Uterus (tissue), 4 donors: ENCODE results near the gene GFPT2. TPM values are rescaled to one million over a fixed set of nuclear protein-coding genes. Genes with fewer than 3 reads are reported as not detected.

Experiments used
- DNase-seq, 2 donors: peaks; one replicate each; pipeline ENCODE4 v3.0.0-alpha.2; 2019 to 2020
- H3K27ac ChIP-seq, 2 donors: fragments of 200-600 bp; sonication (generic); 1 replicate in 1 of 2; 2 replicates in 1 of 2; pipeline ENCODE4 v1.5.1; 2016 to 2018
- H3K27me3 ChIP-seq, 2 donors: fragments of 200-600 bp; sonication (generic); one replicate each; pipeline ENCODE4 v1.5.1; 2018 to 2019; ENCODE audit warnings: control low read depth in 1 of 2
- H3K36me3 ChIP-seq, 2 donors: fragments of 200-600 bp; sonication (generic); one replicate each; pipeline ENCODE4 v1.5.1; 2019; ENCODE audit warnings: control low read depth in 1 of 2
- H3K4me1 ChIP-seq, 2 donors: fragments of 200-600 bp; sonication (generic); one replicate each; pipeline ENCODE4 v1.5.1; 2018 to 2019; ENCODE audit warnings: control low read depth in 1 of 2
- H3K4me3 ChIP-seq, 2 donors: fragments of 200-600 bp; sonication (generic); 1 replicate in 1 of 2; 2 replicates in 1 of 2; pipeline ENCODE4 v1.5.1; 2018 to 2019; ENCODE audit warnings: mild to moderate bottlenecking in 1 of 2
- H3K9me3 ChIP-seq, 2 donors: fragments of 200-600 bp; sonication (generic); one replicate each; pipeline ENCODE4 v1.5.1; 2019; ENCODE audit warnings: control low read depth in 1 of 2
- POLR2A ChIP-seq, 2 donors: fragments of 450-650 bp; IDR thresholded peaks; one replicate each; pipeline ENCODE4 v1.6.1; 2016; ENCODE audit warnings: antibody characterized with exemption in 2 of 2, mild to moderate bottlenecking in 1 of 2, moderate library complexity in 1 of 2
- intact Hi-C: fragments of 100-400 bp; cut with DNase I; formaldehyde crosslinking; loops from one replicate; pipeline ENCODE4 v1.15.1; 2023; ENCODE audit warnings: low total_unique reads
- total RNA-seq, 4 donors: library from RNA; depleted of rRNA in 3 of 4; stranded (reverse); fragments of >200 nt in 3 of 4; gene quantifications; one replicate each; pipeline versions ENCODE4 v1.1.0 to v1.2.4, GENCODE V29; 2014 to 2023
- TF ChIP-seq, protein P1 (sequence below), 4 experiments: fragments of 200-600 bp in 2 of 4; fragments of 450-650 bp in 2 of 4; sonication (generic) in 2 of 4; IDR thresholded peaks; one replicate each; pipeline ENCODE4 v1.5.1; 2016 to 2019; ENCODE audit warnings: antibody characterized with exemption in 4 of 4, mild to moderate bottlenecking in 2 of 4, moderate library complexity in 1 of 4
- donor health status: DM: yes; HTN: yes; CAD: no.

GFPT2 gene
- total RNA-seq, 4 donors from 2014 or later, result 18.2 to 118 (median 47.8) TPM

- no peak overlapping the region for H3K4me3 ChIP-seq
- TF ChIP-seq POLR2A (IDR thresholded peaks at IDR 0.05), result no peak
- TF ChIP-seq, protein P1, sequence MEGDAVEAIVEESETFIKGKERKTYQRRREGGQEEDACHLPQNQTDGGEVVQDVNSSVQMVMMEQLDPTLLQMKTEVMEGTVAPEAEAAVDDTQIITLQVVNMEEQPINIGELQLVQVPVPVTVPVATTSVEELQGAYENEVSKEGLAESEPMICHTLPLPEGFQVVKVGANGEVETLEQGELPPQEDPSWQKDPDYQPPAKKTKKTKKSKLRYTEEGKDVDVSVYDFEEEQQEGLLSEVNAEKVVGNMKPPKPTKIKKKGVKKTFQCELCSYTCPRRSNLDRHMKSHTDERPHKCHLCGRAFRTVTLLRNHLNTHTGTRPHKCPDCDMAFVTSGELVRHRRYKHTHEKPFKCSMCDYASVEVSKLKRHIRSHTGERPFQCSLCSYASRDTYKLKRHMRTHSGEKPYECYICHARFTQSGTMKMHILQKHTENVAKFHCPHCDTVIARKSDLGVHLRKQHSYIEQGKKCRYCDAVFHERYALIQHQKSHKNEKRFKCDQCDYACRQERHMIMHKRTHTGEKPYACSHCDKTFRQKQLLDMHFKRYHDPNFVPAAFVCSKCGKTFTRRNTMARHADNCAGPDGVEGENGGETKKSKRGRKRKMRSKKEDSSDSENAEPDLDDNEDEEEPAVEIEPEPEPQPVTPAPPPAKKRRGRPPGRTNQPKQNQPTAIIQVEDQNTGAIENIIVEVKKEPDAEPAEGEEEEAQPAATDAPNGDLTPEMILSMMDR (IDR thresholded peaks at IDR 0.05), result no peak
- H3K27me3 ChIP-seq, result no peaks in the 10 kb centered on the region
- H3K27ac ChIP-seq, result no peak overlapping the region
- H3K4me1 ChIP-seq, result peaks cover 0 to 3% of the 10 kb centered on the region in 2 donors
- H3K36me3 ChIP-seq, result no peaks in the 10 kb centered on the region
- H3K9me3 ChIP-seq, result no peaks in the 10 kb centered on the region
- no peak for DNase-seq
- intact Hi-C loops, result loop anchor here (5.0 kb wide), 1 partner anchor 178 kb away; no protein-coding TSS in a partner anchor
Measured at GRCh38 chr5:180294411-180294810, 58.7 kb downstream of the GFPT2 start.

GRCh38 chr5:180291943-180292831, 60.9 kb downstream of the GFPT2 start, which contains the start of gene MAPK9:
Gene MAPK9, minus strand, starts transcription at chr5:180292083. Its CDS starts 11,522 bp downstream, at chr5:180280561.
- Histone ChIP-seq H3K9me3 (no peaks in the 10 kb centered on the region), H3K4me3 (peak within 1 kb of the TSS; percentile 74 to 99), H3K27ac (peak within 1 kb of the TSS; percentile 89 to 95), H3K27me3 (no peaks in the 10 kb centered on the region), H3K36me3 (no peaks in the 10 kb centered on the region), H3K4me1 (peaks cover 0 to 3% of the 10 kb centered on the region in 2 donors)
- DNase-seq, result peak; percentile 69 to 81
- peak; percentile 7 to 42 for TF ChIP-seq POLR2A (IDR thresholded peaks at IDR 0.05)
- TF ChIP-seq, protein P1 (IDR thresholded peaks at IDR 0.05), result no peak
- intact Hi-C loops, result loop anchor here (5.0 kb wide), 1 partner anchor 180 kb away; no protein-coding TSS in a partner anchor

DNA sequence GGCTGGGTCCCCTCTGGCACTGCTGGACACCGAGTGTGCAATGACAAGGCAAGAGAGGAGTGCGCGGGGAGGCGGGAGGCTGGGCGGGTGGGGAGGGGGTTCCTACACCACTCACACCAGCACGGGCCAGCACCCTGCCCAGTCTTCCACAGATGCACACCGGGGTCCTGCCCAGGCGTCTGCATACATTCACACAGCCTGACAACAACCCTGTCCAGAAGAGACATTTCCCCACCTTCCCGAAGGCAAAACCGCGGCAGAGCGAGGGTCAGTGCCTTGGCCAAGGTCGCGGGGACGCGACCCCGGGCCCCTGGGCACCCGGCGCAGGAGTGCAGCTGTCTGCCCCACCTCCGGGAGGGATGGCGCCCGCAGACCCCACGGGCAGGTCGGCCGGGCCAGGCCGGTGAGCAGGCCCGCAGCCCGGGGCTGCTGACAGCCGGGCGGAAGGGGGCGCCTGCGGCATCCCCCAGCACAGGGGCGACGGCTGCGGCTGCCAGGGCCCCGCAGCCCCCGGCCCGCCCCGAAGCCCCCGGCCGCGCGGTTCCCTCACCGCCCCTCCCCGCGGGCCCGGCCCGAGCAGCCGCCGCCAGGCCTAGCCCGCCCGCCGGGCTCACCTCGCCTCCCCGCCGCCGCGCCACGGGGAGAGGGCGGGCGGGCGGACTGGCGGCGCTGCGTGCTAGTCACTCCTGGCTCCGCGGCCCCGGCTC, 61.7 kb downstream of the GFPT2 start:
- Histone ChIP-seq H3K36me3 (no peaks in the 10 kb centered on the region), H3K27ac (peak overlapping the region; percentile 36 to 89), H3K4me1 (peaks cover 0 to 3% of the 10 kb centered on the region in 2 donors), H3K4me3 (peak overlapping the region; percentile 74 to 99), H3K27me3 (no peaks in the 10 kb centered on the region), H3K9me3 (no peaks in the 10 kb centered on the region)
- intact Hi-C loops, result loop anchor here (5.0 kb wide), 1 partner anchor 181 kb away; no protein-coding TSS in a partner anchor
- no peak for TF ChIP-seq POLR2A (IDR thresholded peaks at IDR 0.05)
- TF ChIP-seq, protein P1 (IDR thresholded peaks at IDR 0.05), result peak in 1 of 4 experiments; percentile 17
- DNase-seq, result peak in 1 of 2 donors; percentile 30

- Histone ChIP-seq H3K4me3 (peak overlapping the region; percentile 74 to 99), H3K4me1 (peaks cover 0 to 3% of the 10 kb centered on the region in 2 donors), H3K9me3 (no peaks in the 10 kb centered on the region), H3K27ac (no peak overlapping the region), H3K27me3 (no peaks in the 10 kb centered on the region), H3K36me3 (no peaks in the 10 kb centered on the region)
- intact Hi-C loops, result loop anchor here (5.0 kb wide), 1 partner anchor 182 kb away; no protein-coding TSS in a partner anchor
- no peak for DNase-seq
- TF ChIP-seq POLR2A (IDR thresholded peaks at IDR 0.05), result no peak
- TF ChIP-seq, protein P1 (IDR thresholded peaks at IDR 0.05), result no peak
Measured at GRCh38 chr5:180290568-180291233, 62.4 kb downstream of the GFPT2 start.
